GM21825 (cell line): ENCODE data around the gene ABHD12.
"Not testable (repeated sequence)": the region's sequence is repeated elsewhere in the genome, so short reads cannot be mapped to it uniquely, and the experiment has no call there.

ENCODE experiments used
- ATAC-seq: cut with Tn5 transposase; IDR thresholded peaks from one replicate; pipeline ENCODE4 v1.9.1; 2021; ENCODE audit warnings: mild to moderate bottlenecking, moderate library complexity; ENCODE audit not compliant: unreplicated experiment

Gene ABHD12

DNA sequence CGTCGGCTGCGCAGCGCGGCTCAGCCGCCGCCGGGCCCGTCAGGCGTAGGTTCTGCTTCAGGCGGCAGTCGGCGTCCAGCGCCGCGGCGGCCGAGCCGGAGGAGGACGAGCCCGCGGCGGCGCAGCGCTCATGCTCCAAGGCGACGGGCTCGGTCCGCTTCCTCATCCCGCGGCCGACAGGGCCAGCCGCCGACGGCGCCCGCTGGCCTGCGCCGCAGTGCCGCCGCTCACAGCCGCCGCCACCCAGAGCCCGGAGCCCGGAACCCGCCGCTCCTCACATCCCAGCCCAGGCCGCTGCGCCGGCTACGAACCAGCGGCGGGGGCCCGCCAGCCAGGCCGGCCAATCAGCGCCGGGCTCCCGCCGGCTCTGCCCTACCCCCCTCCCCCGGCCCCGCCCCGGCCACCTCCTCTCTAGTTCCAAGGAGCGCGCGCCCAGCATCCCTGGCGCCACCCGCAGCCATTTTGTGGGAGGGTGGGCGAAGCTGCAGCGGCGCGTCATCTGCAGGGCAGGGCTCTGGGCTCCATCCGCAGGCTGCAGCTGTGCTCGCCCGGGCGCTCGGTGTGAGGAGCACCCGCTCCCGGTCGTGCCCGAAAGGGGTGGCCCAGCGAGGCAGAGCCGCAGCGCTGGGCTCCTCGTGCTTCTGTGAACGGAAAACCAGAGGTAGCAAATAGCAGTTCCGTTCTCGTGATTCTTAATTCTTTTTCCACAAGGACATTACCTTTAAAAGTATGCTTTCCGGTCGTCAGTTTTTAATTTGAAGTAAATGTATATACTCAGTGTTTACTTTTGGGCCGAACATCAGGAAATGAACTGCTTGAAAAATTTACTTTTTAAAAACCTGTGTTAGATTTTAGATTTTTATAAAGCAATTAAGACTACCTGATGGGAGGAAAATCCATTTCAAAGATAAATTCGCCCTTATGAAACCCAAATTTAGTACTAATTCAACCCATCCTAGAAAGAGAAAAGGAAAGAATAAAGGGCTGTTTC is at the start of gene ABHD12:
Gene ABHD12, minus strand, starts transcription at position 298 of the 991 bp plus-strand sequence. Its CDS starts 132 bp downstream, at position 166.
- ATAC-seq: peak; percentile 93

DNA sequence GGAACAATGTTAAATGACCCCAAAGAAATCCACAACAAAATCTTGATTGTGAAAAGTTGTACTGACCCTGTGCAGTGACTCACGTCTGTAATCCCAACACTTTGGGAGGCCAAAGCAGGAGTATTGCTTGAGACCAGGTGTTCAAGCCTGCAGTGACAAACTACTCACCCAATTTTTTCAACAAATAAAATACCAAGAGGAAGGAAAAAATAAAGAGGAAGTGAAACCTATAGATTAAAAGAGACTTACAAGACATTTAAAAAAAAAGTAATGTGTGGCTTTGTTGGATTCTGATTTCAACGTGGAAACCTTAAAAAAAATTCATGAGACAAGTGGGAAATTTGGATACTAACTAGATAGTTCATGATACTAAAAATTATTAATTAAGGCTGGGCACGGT is 48.7 kb upstream of the ABHD12 start:
- ATAC-seq: peak; percentile 71

DNA sequence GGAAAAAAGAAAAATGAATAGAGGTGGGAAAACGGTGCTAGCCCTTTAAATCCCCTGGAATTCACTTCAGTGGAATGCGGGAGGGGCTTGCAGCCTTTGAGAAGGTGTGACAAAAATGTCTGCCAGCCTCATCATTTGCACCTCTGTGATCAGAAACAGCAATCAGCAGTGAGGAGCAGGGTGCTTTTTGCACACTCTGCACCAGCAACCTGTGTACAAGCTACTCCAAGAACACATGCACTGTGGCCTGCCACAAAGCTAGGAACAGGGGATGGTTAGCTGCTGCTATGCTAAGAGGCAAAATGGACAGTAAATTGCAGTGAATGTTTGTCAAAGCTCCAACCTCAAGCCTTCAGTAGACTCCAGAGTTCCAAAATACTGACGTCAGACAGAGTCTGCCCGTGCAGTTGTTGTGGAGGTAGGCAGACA is 46.5 kb upstream of the ABHD12 start:
- ATAC-seq: no peak

DNA sequence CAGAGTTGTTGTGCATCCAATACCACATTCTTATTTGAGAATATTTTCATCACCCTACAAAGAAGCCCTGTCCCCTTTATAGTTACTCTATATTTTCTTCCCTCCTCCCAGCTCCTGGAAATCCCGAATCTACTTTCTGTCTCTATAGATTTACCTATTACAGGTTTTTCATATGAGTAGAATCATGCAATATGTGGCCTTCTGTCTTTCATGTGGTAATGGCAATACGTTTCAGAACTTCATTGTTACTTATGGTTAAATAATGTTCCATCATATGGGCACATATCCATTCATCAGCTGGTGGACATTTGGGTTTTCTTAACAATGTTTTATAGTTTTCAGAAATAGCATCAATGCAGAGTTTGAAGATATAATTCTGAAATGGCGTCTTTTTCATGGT is 33.9 kb upstream of the ABHD12 start:
- no peak for ATAC-seq

DNA sequence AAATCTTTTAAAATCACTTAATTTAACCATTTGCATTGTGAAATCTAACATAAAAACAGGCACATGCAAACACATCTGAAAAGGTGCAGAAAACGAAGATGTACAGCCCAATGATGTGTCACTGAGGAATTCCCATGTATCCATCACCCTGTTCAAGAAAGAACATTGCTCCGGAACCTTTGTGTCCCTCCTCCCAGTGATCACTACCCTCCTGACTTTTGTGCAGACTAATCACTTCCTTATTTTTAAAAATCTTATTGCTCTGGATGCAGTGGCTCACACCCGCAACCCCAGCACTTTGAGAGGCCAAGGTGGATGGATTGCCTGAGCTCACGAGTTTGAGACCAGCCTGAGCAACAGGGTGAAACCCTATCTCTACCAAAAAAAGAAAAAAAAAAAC is 31.4 kb upstream of the ABHD12 start:
- no peak for ATAC-seq

DNA sequence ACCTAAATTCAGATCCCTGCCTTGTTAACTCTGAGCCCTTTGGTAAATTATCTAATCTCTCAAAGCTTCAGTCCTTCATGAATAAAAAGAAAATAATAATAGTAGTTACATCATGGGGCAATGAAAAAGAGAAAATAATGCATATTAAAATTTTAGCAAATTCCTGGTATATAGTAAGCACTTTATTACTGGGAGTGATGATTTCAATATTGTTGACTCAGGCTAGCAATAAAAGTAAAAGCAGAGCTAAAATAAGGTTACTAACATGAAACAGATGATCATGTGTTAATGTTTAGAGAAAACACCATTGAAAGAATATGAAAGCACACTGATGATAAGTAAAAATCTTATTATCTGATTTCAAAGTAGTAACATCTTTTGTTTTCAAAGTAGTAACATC is 30.5 kb upstream of the ABHD12 start:
- ATAC-seq: no peak

DNA sequence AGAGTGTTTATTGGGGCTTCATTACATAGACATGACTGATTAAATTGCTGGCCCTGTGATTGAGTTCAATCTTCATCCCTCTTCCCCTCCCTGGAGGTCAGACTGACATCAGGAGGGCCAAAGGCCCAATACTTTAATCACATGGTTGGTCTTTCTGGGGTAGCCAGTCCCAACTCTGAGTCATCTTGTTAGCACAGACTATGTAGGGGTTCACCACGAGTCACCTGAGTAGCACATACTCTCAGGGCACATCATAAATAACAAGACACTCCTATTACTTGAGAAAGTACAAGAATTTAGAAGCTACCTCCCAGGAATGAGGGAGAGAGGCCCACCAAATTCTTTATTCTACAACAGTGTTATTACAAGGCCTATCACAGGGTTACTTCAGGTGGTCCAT is 28.1 kb upstream of the ABHD12 start:
- ATAC-seq: no peak

DNA sequence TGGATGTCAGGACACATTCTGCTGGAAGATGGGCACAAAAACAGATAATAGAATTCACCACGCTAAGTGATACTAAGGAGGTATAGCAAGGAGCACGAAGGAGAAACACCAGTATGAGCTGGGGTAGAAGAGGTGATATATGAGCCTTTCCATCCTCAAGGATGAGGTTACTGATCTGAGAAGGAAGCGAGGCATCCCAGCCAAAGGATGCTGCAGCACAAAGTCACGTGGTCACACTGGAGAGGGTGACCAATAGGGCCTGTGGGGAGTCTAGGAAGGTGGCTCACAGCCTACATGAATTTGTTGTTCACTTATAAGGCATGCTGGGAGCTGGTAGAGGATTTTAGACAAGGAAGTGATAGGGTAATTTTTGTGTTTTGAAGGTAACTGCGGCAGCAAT is 18.3 kb upstream of the ABHD12 start:
- ATAC-seq: no peak

DNA sequence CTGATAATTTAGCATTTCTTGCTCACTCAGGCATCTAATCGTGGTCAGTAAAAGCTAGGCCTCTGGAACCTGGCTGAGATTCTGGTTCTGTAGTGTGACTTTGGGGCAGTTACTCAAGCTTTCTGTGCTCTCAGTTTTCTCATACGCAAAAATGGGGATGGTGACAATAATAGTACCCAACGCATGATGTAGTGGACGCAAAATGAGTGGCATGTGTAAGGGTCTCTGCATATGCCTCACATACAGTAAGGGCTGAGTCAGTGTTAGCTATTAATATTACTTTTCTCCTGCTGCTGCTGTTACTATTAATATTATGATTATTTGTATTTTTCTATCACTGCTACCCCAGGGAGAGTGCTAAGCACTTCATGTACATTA is 17.5 kb upstream of the ABHD12 start:
- no peak for ATAC-seq

DNA sequence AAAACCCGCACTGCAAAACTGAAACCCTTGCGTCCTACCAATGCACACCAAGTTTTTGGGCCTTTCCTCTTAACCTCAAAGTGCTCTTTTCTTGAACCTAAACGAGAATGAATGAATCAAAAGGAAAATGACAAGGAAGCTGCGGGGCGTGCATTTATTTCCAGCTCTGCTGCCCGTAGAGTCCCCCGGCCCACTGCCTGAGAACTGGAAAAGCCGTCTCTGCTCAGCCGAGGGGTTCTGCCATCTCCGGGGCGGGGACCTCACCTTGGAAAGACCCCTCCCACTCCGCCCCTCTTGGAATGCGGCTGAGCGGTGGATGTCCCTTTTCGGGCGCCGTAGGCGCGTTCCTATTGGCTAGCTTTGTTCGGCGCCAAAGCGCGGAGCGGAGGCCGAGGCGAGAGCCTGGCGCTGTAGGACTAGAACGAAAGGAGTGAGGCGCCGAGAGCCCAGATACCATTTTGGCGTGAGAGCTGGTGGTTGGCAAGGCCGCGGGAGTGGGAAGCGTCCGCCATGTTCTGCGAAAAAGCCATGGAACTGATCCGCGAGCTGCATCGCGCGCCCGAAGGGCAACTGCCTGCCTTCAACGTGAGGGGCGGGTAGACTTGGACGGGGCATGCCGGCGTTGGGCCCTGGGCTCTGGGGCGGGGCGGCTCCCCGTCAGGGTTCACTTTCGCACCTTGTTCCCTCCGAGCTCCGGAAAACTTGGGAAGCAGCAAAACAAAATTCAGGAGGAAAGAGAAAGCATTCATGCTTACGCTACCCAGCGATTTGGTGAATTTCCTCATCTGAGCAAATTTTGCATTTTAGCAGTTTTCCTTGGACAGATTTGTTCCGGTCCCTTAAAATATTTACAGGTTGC is 16.9 kb upstream of the ABHD12 start, which contains the start of gene GINS1:
Gene GINS1, plus strand, starts transcription at position 363 of the 859 bp plus-strand sequence. Its CDS starts 148 bp downstream, at position 511.
- peak; percentile 92 for ATAC-seq

DNA sequence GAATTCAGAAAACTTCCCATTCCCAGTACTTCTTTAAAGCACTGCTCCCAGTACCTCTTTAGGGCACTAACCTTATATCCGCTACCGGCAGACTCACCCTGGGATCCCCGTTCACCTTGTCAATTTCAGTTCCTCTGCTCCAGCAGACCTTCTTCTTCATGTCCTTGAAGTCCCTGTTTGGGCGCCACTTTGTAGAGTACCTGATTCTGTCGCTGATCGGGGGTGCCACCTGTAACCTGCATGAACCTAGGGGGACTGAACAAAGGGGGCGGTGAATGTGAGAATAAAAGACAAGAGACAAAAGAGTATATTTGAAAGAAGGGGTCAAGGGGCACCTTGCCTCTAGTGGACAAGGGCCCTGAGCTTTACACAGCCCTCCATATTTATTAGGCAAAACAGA is 11.9 kb upstream of the ABHD12 start:
- no peak for ATAC-seq

DNA sequence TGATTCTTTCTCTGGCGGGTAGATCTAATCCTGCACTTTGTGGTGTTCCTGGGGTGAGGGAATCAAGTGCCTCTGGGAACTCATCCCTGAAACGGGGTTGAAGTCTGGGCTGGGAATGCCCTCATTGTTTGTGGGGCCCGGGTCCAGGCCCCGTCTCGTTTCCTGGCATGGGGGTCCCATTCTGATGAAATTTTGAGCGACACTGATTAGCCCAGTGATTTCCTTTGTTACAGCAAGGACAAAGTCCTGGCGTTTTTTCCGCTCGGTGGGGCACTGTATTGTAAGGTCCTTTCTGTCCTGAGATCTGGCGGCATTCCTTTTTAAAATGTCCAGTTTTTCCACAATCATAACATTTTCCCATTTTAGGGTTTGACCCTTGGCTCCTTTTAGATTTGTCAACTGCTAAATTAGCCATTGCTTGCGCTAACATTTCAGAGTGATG is 9.7 kb upstream of the ABHD12 start:
- ATAC-seq: not testable (repeated sequence)

DNA sequence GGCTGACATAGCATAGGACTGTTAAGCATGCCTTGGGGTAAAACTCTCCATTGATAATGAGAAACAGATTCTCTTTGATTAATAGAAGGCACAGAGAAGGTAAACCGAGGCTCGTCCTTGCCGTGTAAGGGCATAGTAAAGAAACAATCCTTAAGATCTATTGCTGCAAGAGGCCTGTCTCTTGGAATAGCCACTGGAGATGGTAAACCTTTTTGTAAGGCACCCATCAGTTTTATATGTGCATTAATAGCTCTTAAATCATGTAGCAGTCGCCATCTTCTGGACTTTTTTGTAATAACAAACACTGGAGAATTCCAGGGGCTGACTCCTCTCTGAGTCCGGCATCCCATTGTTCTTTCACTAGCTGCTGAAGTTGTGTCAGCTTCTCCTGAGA is 8.4 kb upstream of the ABHD12 start:
- ATAC-seq: peak; percentile 72

DNA sequence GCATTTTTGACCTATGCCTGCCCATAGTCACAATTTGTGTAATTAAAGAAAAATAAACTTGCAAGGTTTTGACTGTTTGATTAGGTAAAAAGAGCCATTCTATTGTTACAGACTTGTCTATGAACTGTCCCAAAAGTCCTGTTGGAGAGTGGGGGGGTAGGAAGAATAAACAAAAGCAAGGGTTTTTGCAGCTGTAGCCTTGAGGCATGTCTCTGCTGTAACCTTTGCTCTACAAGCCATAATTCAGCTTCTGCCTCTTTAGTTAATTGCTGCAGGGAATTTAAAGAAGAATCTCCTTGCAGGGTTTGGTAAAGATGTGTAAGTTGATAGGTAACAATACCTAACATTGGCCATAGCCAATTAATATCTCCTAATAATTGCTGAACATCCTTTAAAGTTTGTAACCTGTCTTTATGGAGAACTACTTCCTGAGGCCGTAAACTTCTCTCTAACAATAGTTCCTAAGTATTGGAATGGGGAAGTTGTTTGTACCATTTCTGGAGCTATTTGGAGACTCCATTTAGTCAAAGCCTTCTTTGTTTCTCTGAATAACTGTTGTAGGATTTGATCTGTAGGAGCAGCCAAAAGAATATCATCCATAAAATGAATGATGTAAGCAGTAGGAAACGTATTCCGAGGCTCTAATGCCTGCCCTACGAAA is 7.9 kb upstream of the ABHD12 start:
- ATAC-seq: no peak

DNA sequence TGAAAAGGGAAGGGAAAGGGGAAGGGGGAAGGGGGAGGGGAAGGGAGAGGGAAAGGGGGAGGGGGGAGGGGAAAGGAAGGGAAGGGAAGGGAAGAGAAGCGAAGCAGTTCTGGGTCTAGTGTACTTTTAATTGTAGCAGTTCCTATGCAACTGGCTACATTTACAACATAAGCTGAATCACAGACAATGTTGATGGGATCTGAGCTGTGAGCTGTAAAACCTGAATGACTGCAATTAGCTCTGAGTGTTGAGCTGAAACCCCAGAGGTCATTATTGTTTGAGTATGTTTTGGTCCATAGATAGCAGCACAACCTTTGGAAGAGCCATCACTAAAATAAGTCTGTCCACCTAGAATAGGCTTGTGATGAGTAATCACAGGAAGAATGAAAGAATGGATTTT is 7.2 kb upstream of the ABHD12 start:
- no peak for ATAC-seq

DNA sequence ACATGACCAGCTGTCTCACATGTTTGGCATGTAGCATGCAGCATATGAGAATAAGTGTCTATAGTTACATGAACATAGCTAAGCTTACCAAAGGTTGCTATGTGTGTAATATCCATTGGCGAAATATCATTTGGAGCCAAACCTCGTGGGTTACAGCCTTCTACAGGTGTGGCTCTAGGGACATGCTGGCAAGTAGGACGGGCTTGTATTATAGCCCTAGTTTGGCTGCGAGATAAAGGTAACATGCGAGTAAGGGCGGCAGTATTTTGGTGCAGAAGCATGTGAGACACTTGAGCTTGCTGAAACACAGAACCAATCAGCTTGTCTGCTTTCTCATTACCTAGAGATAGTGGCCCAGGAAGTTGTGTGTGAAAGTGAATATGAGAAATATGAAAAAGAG is 6.5 kb upstream of the ABHD12 start:
- no peak for ATAC-seq

DNA sequence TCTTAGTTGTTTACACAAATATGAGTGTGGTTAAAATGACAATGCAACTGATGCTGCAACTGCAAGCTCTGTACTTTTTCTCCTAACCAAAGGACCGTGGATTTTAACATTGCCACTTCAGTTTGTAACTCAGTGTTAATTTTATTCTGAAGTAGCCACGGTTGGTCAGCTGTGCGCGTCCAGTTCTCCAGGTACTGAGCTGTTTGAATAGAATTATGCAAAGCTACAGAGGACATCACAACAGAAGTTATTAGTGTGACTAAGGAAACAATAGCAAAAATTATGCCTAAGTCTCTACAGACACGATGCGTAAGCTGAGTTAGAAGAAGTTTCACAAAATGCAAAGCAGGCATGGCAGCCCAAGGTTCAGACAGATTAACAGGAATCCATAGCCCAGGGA is 4.4 kb upstream of the ABHD12 start:
- no peak for ATAC-seq

DNA sequence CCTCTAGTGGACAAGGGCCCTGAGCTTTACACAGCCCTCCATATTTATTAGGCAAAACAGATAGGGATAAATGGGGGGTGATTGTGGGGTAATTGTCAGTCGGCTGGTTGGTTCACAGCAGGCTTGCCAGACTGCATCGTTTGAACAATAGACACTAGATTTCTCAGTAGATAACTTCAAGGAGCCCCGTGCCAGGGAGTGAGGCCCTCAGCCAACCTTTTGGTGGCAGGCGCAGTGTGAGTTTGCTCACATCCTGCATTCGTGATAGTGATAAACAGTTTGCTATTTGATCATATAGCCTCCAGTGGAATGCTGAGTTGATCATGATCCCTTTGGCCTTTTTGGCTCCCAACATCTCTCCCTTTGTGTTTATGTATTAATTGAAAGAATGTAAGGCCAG is 3.6 kb upstream of the ABHD12 start:
- no peak for ATAC-seq

DNA sequence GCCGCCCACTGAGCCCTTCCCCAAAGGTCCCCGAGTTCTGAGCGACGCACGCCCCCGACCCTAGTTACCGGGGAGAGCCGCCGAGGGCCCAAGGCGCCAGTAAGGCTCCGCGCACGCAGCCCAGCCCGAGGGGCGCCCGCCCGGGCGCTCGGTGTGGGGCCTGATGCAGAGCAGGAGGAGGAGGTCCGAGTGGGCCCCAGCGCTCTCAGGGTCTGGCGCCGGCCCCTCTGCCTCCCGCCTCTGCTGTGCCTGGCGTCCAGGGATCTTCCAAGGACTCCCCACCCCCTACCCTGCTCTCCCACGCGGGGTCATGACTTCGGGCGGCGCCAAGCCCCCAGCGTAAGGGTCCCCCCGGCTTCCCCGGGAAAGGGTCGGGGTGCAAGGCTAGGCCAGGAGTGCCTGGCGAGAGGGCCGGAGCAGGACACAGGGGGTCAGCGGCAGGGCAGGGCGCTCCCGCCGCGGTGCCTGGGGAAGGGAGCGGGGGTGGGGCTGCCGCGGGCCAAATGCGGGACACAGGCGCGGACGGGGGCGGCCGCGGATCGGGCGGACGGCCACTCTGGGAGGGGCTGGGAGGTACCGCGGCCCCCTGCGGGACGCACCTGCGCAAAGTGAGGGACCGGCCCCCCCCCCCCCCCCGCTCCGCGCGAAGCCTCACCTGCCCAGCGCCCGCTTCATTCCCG is 637 bp downstream of the ABHD12 start:
- peak; percentile 26 for ATAC-seq

DNA sequence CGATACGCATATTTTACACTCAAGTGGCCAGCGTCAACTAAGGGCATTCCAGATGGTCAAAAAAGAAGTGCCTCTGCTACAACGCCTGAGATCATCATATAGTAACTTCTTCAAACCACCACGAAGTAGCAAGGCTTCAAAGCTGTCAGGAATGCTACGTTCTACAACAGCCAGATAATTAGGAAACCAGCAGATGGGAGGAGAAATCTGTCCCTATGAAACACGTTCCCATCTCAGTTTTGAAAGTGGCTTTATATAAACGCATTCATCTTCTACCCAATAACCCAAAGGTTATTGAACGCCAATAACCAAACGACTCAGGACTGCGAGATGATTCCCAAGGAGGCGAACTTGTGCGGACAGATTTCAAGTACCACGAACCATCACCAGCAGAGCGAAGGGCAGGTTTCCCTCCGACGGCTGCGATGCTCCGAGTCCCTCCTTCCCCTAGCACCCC is 1.2 kb downstream of the ABHD12 start:
- peak; percentile 7 for ATAC-seq
